HCT116 (cell line): ENCODE data around the gene KCNC1. TPM values are rescaled to one million over a fixed set of nuclear protein-coding genes. Genes with fewer than 3 reads are reported as not detected.

Source experiments
- ATAC-seq: fragments of 200-7000 bp; cut with Tn5 transposase; 2 replicates; pipeline ENCODE4 v1.9.1; 2020; ENCODE audit warnings: mild to moderate bottlenecking, moderate library complexity
- BruUV-seq: library from RNA; stranded (reverse); fragments of 400-500 nt; replicated peaks from 2 replicates; lab custom pipeline; 2021; lab: Mats Ljungman, UMichigan
- CTCF ChIA-PET: fragments of 300-600 bp; sonication (Branson Sonifier 250); formaldehyde crosslinking; loops from one replicate; lab custom pipeline; 2021; ENCODE audit warnings: antibody characterized with exemption; lab: Charles Lee
- POLR2A ChIA-PET: fragments of 300-600, 350-600 bp; sonication (Branson Sonifier 250); formaldehyde crosslinking; loops from one replicate; lab custom pipeline; 2021; ENCODE audit warnings: antibody characterized with exemption; lab: Charles Lee
- RAD21 ChIA-PET, 2 experiments: fragments of 300-600 bp; sonication (Branson Sonifier 250); formaldehyde crosslinking; loops; one replicate each; lab custom pipeline; 2023; ENCODE audit warnings: low total read pairs in 2 of 2; ENCODE audit not compliant: uncharacterized antibody in 2 of 2, unreplicated experiment in 2 of 2, low non-redundant PET in 1 of 2; lab: Charles Lee
- DNase-seq: peaks from one replicate; pipeline ENCODE4 v3.0.0-alpha.2; 2010; ENCODE audit warnings: low read depth, low spot score
- H2AFZ ChIP-seq: fragments of 200-600 bp; shearing (Covaris generic), sonication (generic); 2 replicates; pipeline ENCODE4 v1.6.1; 2017; ENCODE audit warnings: low read depth, mixed run types, mixed read lengths, antibody characterized with exemption, low read length; ENCODE audit not compliant: poor library complexity, severe bottlenecking
- H3K27ac ChIP-seq: 2 replicates; pipeline ENCODE4 v1.5.1; 2012; ENCODE audit warnings: low read depth, low read length
- H3K27me3 ChIP-seq: fragments of 200-600 bp; sonication (generic); 2 replicates; pipeline ENCODE4 v1.6.1; 2016; ENCODE audit warnings: mixed run types, low read length, mixed read lengths; ENCODE audit not compliant: insufficient read depth
- H3K36me3 ChIP-seq, 2 experiments: fragments of 200-500 bp in 1 of 2; fragments of 200-600 bp in 1 of 2; sonication (Bioruptor generic) in 1 of 2; sonication (generic) in 1 of 2; 2 replicates each; pipeline versions ENCODE4 v1.5.1 to v1.6.1; 2014 to 2016; ENCODE audit warnings: low read length in 2 of 2, inconsistent platforms in 1 of 2, mixed read lengths in 1 of 2, mixed run types in 1 of 2; ENCODE audit not compliant: insufficient read depth in 2 of 2, control insufficient read depth in 1 of 2
- H3K4me1 ChIP-seq, 2 experiments: fragments of 200-600 bp in 1 of 2; sonication (generic) in 1 of 2; 2 replicates each; pipeline versions ENCODE4 v1.5.1 to v1.6.1; 2012 to 2017; ENCODE audit warnings: low read length in 2 of 2, inconsistent platforms in 1 of 2, mild to moderate bottlenecking in 1 of 2, mixed read lengths in 1 of 2, mixed run types in 1 of 2, moderate library complexity in 1 of 2; ENCODE audit not compliant: insufficient read depth in 2 of 2, control insufficient read depth in 1 of 2
- H3K4me2 ChIP-seq: fragments of 200-600 bp; sonication (generic); 2 replicates; pipeline ENCODE4 v1.6.1; 2017; ENCODE audit warnings: mixed run types, low read length, mixed read lengths
- H3K4me3 ChIP-seq, 2 experiments: fragments of 200-600 bp in 1 of 2; sonication (generic) in 1 of 2; replicated peaks in 1 of 2; 2 replicates each; pipeline ENCODE4 v1.5.1; 2011 to 2016; ENCODE audit warnings: low read length in 2 of 2, control low read depth in 1 of 2, low read depth in 1 of 2, mild to moderate bottlenecking in 1 of 2, mixed read lengths in 1 of 2, mixed run types in 1 of 2
- H3K79me2 ChIP-seq: fragments of 200-600 bp; sonication (generic); 2 replicates; pipeline ENCODE4 v1.6.1; 2017; ENCODE audit warnings: mild to moderate bottlenecking, mixed run types, low read length, moderate library complexity, mixed read lengths; ENCODE audit not compliant: insufficient read depth
- H3K9ac ChIP-seq: fragments of 200-600 bp; sonication (generic); 2 replicates; pipeline ENCODE4 v1.6.1; 2016; ENCODE audit warnings: low read length, mixed read lengths
- H3K9me2 ChIP-seq: fragments of 200-600 bp; sonication (generic), shearing (Covaris generic); 2 replicates; pipeline ENCODE4 v1.6.1; 2017; ENCODE audit warnings: mixed run types, mild to moderate bottlenecking, moderate library complexity; ENCODE audit not compliant: insufficient read depth
- H3K9me3 ChIP-seq, 2 experiments: fragments of 200-500 bp in 1 of 2; fragments of 200-600 bp in 1 of 2; sonication (Bioruptor generic) in 1 of 2; sonication (generic) in 1 of 2; 2 replicates each; pipeline ENCODE4 v1.6.1; 2014 to 2017; ENCODE audit warnings: low read length in 2 of 2, mixed read lengths in 2 of 2, inconsistent platforms in 1 of 2, low read depth in 1 of 2, mild to moderate bottlenecking in 1 of 2, mixed run types in 1 of 2, moderate library complexity in 1 of 2; ENCODE audit not compliant: control insufficient read depth in 1 of 2, insufficient read depth in 1 of 2
- H4K20me1 ChIP-seq: fragments of 200-600 bp; sonication (generic), shearing (Covaris generic); 2 replicates; pipeline ENCODE4 v1.6.1; 2017; ENCODE audit warnings: mixed run types, mild to moderate bottlenecking, moderate library complexity; ENCODE audit not compliant: insufficient read depth
- EGR1 ChIP-seq: IDR thresholded peaks from 2 replicates; pipeline ENCODE4 v1.6.1; 2012; ENCODE audit warnings: low read depth
- POLR2A ChIP-seq: IDR thresholded peaks from 2 replicates; pipeline ENCODE4 v1.7.0; 2011; ENCODE audit warnings: borderline replicate concordance; ENCODE audit not compliant: insufficient read depth, insufficient read length; ENCODE audit errors: extremely low read depth
- SIN3A ChIP-seq: IDR thresholded peaks from 2 replicates; pipeline ENCODE4 v1.6.1; 2012; ENCODE audit warnings: low read depth
- SRF ChIP-seq: IDR thresholded peaks from 2 replicates; pipeline ENCODE4 v1.6.1; 2012; ENCODE audit warnings: low read depth
- TCF7L2 ChIP-seq: IDR thresholded peaks from 2 replicates; pipeline ENCODE4 v1.7.0; 2011; ENCODE audit warnings: borderline replicate concordance, inconsistent platforms; ENCODE audit not compliant: insufficient read depth, insufficient read length; ENCODE audit errors: extremely low read depth
- intact Hi-C: fragments of 100-400 bp; cut with micrococcal nuclease; formaldehyde crosslinking; loops from 2 replicates; pipeline ENCODE4 v1.10.0; 2022
- total RNA-seq: library from RNA; stranded (reverse); gene quantifications from one replicate; pipeline ENCODE4 v1.2.1, GENCODE V29; 2021; ENCODE audit not compliant: unreplicated experiment
- TF ChIP-seq, protein P1 (sequence below): IDR thresholded peaks from 2 replicates; pipeline ENCODE4 v1.6.1; 2012

Gene KCNC1
- total RNA-seq, 1 experiment from 2014 or later, result 0.12 TPM

DNA sequence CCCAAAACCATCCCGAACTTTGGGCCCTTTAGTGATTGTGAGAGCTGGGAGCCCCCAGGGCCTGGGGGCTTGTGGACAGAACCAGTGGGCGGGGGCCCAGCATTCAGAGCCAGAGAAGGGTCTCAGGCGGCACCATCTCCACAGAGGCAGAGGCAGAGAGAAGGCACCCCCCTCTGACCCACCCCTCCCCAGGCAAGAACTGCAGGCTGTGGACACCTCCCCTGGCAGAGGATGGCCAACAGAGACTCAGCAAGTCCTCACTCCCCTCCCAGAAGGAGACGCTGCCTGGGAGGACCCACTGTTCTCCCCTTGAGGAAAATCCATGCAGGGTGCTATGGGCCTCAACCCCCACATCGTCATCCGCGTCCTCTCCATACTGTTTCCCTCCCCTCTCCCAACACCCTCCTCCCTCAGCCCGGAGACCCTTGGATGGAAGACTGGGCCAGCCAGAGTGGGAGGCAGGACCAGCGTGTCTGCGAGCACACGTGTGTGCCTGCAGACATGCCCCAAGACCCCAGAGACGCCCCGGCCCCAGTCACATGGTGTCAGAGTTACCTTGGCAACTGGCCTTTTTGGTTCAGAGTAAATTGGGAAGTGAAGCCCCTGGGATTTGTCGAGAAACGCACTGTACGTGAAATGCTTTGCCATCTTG, 42.6 kb downstream of the KCNC1 start:
- ATAC-seq, result no peak
- no peak for DNase-seq
- H3K27me3 ChIP-seq, result no peaks in the 10 kb centered on the region
- H3K9me2 ChIP-seq, result no peaks in the 10 kb centered on the region
- H3K4me1 ChIP-seq, result no peaks in the 10 kb centered on the region
- H3K79me2 ChIP-seq, result no peaks in the 10 kb centered on the region
- ChIA-PET POLR2A (no interaction called here), CTCF (no interaction called here), RAD21 (no interaction called here)
- no peaks in the 10 kb centered on the region for H3K36me3 ChIP-seq
- no peaks in the 10 kb centered on the region for H3K9me3 ChIP-seq
- no peak overlapping the region for H3K4me3 ChIP-seq
- BruUV-seq, result no TSS peak
- H4K20me1 ChIP-seq, result no peaks in the 10 kb centered on the region
- intact Hi-C loops, result no loop called here
- no peak overlapping the region for H3K9ac ChIP-seq
- TF ChIP-seq POLR2A, result no peak
- no peak for TF ChIP-seq SIN3A
- TF ChIP-seq, protein P1, sequence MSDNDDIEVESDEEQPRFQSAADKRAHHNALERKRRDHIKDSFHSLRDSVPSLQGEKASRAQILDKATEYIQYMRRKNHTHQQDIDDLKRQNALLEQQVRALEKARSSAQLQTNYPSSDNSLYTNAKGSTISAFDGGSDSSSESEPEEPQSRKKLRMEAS, result no peak
- TF ChIP-seq, all 23 proteins: peak for 0
- Histone ChIP-seq H2AFZ (no peak overlapping the region), H3K27ac (no peak overlapping the region), H3K4me2 (no peak overlapping the region)

GRCh38 chr11:17777738-17778091, 43.1 kb downstream of the KCNC1 start:
- no peaks in the 10 kb centered on the region for H3K4me1 ChIP-seq
- TF ChIP-seq EGR1, result no peak
- no peak for TF ChIP-seq SRF
- TF ChIP-seq TCF7L2, result no peak
- TF ChIP-seq SIN3A, result no peak
- no TSS peak for BruUV-seq

More at GRCh38 chr11:17777738-17778091, 43.1 kb downstream of the KCNC1 start:
- Histone ChIP-seq H4K20me1 (no peaks in the 10 kb centered on the region), H3K9me2 (no peaks in the 10 kb centered on the region), H3K9ac (no peak overlapping the region), H3K79me2 (no peaks in the 10 kb centered on the region), H3K4me2 (no peak overlapping the region), H3K4me3 (no peak overlapping the region), H3K27me3 (no peaks in the 10 kb centered on the region), H3K9me3 (no peaks in the 10 kb centered on the region), H3K27ac (no peak overlapping the region), H2AFZ (no peak overlapping the region), H3K36me3 (no peaks in the 10 kb centered on the region)
- ChIA-PET RAD21 (no interaction called here), POLR2A (no interaction called here), CTCF (no interaction called here)
- intact Hi-C loops, result no loop called here
- DNase-seq, result no peak
- ATAC-seq, result no peak
